A549 (cell line): ENCODE data around the gene GMDS. TPM values are rescaled to one million over a fixed set of nuclear protein-coding genes. Genes with fewer than 3 reads are reported as not detected.

ENCODE experiments used
- ATAC-seq, 2 experiments: fragments of 200-7000 bp in 1 of 2; fragments of >200 bp in 1 of 2; cut with Nextera tagmentation in 1 of 2; cut with Tn5 transposase in 1 of 2; 3 replicates each; pipeline versions ENCODE4 v1.8.0 to v1.9.1; 2018 to 2020; ENCODE audit warnings: mild to moderate bottlenecking in 1 of 2, moderate library complexity in 1 of 2
- CTCF ChIA-PET: fragments of 300-600 bp; sonication (Branson Sonifier 250); formaldehyde crosslinking; extraction: SDS; loops from one replicate; lab custom pipeline; 2021; ENCODE audit warnings: antibody characterized with exemption, inconsistent platforms; lab: Yijun Ruan, JAX
- POLR2A ChIA-PET: fragments of 350-600 bp; formaldehyde crosslinking; extraction: SDS; loops from one replicate; lab custom pipeline; 2021; ENCODE audit warnings: antibody characterized with exemption, inconsistent platforms; lab: Yijun Ruan, JAX
- DNase-seq, 2 experiments: peaks; one replicate each; pipeline versions ENCODE4 v3.0.0 to v3.0.0-alpha.2; 2011 to 2016; ENCODE audit warnings: low read depth in 1 of 2, low spot score in 1 of 2
- FAIRE-seq: peaks from 2 replicates; lab custom pipeline; 2011; peaks lifted over from hg19 to GRCh38; lab: Jason Lieb, UNC
- H3K27ac ChIP-seq, 2 experiments: fragments of >200 bp; sonication (Bioruptor Twin); formaldehyde crosslinking; 3 replicates each; pipeline ENCODE4 v1.5.1; 2016 to 2017
- H3K4me1 ChIP-seq: fragments of >200 bp; sonication (Bioruptor Twin); formaldehyde crosslinking; 3 replicates; pipeline ENCODE4 v1.6.1; 2016
- H3K4me2 ChIP-seq: fragments of >200 bp; sonication (Bioruptor Twin); formaldehyde crosslinking; 3 replicates; pipeline ENCODE4 v1.6.1; 2016
- H3K4me3 ChIP-seq: fragments of >200 bp; sonication (Bioruptor Twin); formaldehyde crosslinking; 3 replicates; pipeline ENCODE4 v1.5.1; 2016
- H3K9me3 ChIP-seq: fragments of >200 bp; sonication (Bioruptor Twin); formaldehyde crosslinking; 3 replicates; pipeline ENCODE4 v1.6.1; 2016
- ATOH8 ChIP-seq: fragments of 250-450 bp; sonication (Bioruptor Pico); IDR thresholded peaks from 2 replicates; pipeline ENCODE4 v1.5.0; 2020; ENCODE audit warnings: low read depth, mild to moderate bottlenecking, moderate library complexity
- CBX8 ChIP-seq: fragments of 200-600 bp; sonication (generic); IDR thresholded peaks from 2 replicates; pipeline ENCODE4 v1.6.1; 2016
- CHD4 ChIP-seq: fragments of 200-600 bp; sonication (generic); IDR thresholded peaks from 2 replicates; pipeline ENCODE4 v1.6.1; 2016; ENCODE audit warnings: antibody characterized with exemption, mild to moderate bottlenecking, borderline replicate concordance
- EHF ChIP-seq: fragments of 250-450 bp; sonication (Bioruptor Pico); IDR thresholded peaks from 2 replicates; pipeline ENCODE4 v1.5.0; 2020; ENCODE audit warnings: mild to moderate bottlenecking
- EHMT2 ChIP-seq: fragments of 200-600 bp; sonication (generic); IDR thresholded peaks from 2 replicates; pipeline ENCODE4 v1.6.1; 2016; ENCODE audit warnings: antibody characterized with exemption, low read depth, mild to moderate bottlenecking, moderate library complexity
- ESRRA ChIP-seq: fragments of 150-350 bp; IDR thresholded peaks from 2 replicates; pipeline ENCODE4 v1.6.1; 2014; ENCODE audit warnings: mild to moderate bottlenecking, low read length, borderline replicate concordance
- FOSL2 ChIP-seq, 2 experiments: fragments of 450-650 bp in 1 of 2; fragments of >200 bp in 1 of 2; sonication (Bioruptor Twin) in 1 of 2; formaldehyde crosslinking; IDR thresholded peaks; 2 replicates each; pipeline versions ENCODE4 v1.5.0 to v1.6.1; 2016 to 2020; ENCODE audit warnings: mild to moderate bottlenecking in 1 of 2, moderate library complexity in 1 of 2
- HDAC2 ChIP-seq: fragments of 200-600 bp; sonication (generic); IDR thresholded peaks from 2 replicates; pipeline ENCODE4 v1.6.1; 2016
- HES2 ChIP-seq: fragments of >200 bp; sonication (Bioruptor Twin); formaldehyde crosslinking; IDR thresholded peaks from 2 replicates; pipeline ENCODE4 v1.6.1; 2016
- HEYL ChIP-seq: fragments of 250-450 bp; sonication (Bioruptor Pico); IDR thresholded peaks from 2 replicates; pipeline ENCODE4 v1.8.0; 2021; ENCODE audit warnings: mild to moderate bottlenecking, moderate library complexity
- HOXB13 ChIP-seq: fragments of 250-450 bp; sonication (Bioruptor Pico); IDR thresholded peaks from 2 replicates; pipeline ENCODE4 v1.5.0; 2020; ENCODE audit warnings: low read depth, mild to moderate bottlenecking, moderate library complexity
- KDM1A ChIP-seq: fragments of 200-600 bp; sonication (generic); IDR thresholded peaks from 2 replicates; pipeline ENCODE4 v1.6.1; 2016; ENCODE audit warnings: low read depth, mild to moderate bottlenecking
- KDM5A ChIP-seq: fragments of 200-600 bp; sonication (generic); IDR thresholded peaks from 2 replicates; pipeline ENCODE4 v1.6.1; 2016; ENCODE audit warnings: antibody characterized with exemption, mild to moderate bottlenecking
- MAFK ChIP-seq: fragments of 450-650 bp; IDR thresholded peaks from 2 replicates; pipeline ENCODE4 v1.6.1; 2014; ENCODE audit not compliant: partially characterized antibody
- MAZ ChIP-seq: fragments of 150-350 bp; IDR thresholded peaks from 2 replicates; pipeline ENCODE4 v1.6.1; 2014; ENCODE audit warnings: antibody characterized with exemption, low read depth, low read length, borderline replicate concordance
- NFE2L2 ChIP-seq: fragments of 150-350 bp; conservative IDR thresholded peaks from 2 replicates; pipeline ENCODE4 v1.6.1; 2014; ENCODE audit warnings: low read length
- NPAS2 ChIP-seq: fragments of 250-450 bp; sonication (Bioruptor Pico); IDR thresholded peaks from 2 replicates; pipeline ENCODE4 v1.8.0; 2022; ENCODE audit warnings: mild to moderate bottlenecking, moderate library complexity, borderline replicate concordance
- NR3C1 ChIP-seq: fragments of >200 bp; sonication (Bioruptor Twin); formaldehyde crosslinking; IDR thresholded peaks from 3 replicates; pipeline ENCODE4 v1.6.1; 2017
- RARB ChIP-seq: fragments of 250-450 bp; sonication (Bioruptor Pico); IDR thresholded peaks from 2 replicates; pipeline ENCODE4 v1.8.0; 2021; ENCODE audit warnings: mild to moderate bottlenecking, moderate library complexity
- RCOR1 ChIP-seq: fragments of 150-350 bp; IDR thresholded peaks from 2 replicates; pipeline ENCODE4 v1.6.1; 2014; ENCODE audit warnings: antibody characterized with exemption, low read length, low read depth
- TFCP2L1 ChIP-seq: fragments of 250-450 bp; sonication (Bioruptor Pico); IDR thresholded peaks from 2 replicates; pipeline ENCODE4 v1.5.0; 2021; ENCODE audit warnings: mild to moderate bottlenecking
- USF2 ChIP-seq: fragments of 450-650 bp; IDR thresholded peaks from 2 replicates; pipeline ENCODE4 v1.6.1; 2014; ENCODE audit warnings: antibody characterized with exemption
- ZFP36 ChIP-seq: fragments of 450-650 bp; IDR thresholded peaks from 2 replicates; pipeline ENCODE4 v1.6.1; 2014; ENCODE audit warnings: borderline replicate concordance; ENCODE audit not compliant: partially characterized antibody
- ZSCAN20 ChIP-seq: fragments of 250-450 bp; sonication (Bioruptor Pico); IDR thresholded peaks from 2 replicates; pipeline ENCODE4 v1.8.0; 2022; ENCODE audit warnings: mild to moderate bottlenecking, moderate library complexity
- WGBS: methylation state at CpG from one replicate; pipeline ENCODE4 v1.1.6; 2017; ENCODE audit errors: missing lambda C conversion rate; 5-methylcytosine and 5-hydroxymethylcytosine counted together
- polyA plus RNA-seq, 4 experiments: library from polyadenylated mRNA; depleted of rRNA in 3 of 4; stranded (reverse); fragments of >200 nt; fragmentation: RNase III in 1 of 4; extraction: RNeasy Plus Mini Kit Qiagen cat#74134 plus additional on column Dnase treatment in 1 of 4; gene quantifications; 2 replicates in 3 of 4; 3 replicates in 1 of 4; pipeline ENCODE4 v1.2.3, GENCODE V29; 2011 to 2017
- TF ChIP-seq, protein P1 (sequence below): fragments of >200 bp; sonication (Bioruptor Twin); formaldehyde crosslinking; IDR thresholded peaks from 3 replicates; pipeline ENCODE4 v1.6.1; 2016
- TF ChIP-seq, protein P2 (sequence below): fragments of >200 bp; sonication (Bioruptor Twin); formaldehyde crosslinking; IDR thresholded peaks from 3 replicates; pipeline ENCODE4 v1.5.1; 2016

The GMDS gene
- polyA plus RNA-seq, 2 of the 4 experiments (the other 2 are of a cell fraction): 9.9 to 12.4 TPM

GRCh38 chr6:1708820-1709219 lies 536.6 kb downstream of the GMDS start:
- no peaks in the 10 kb centered on the region for H3K9me3 ChIP-seq
- ATAC-seq (no peak), DNase-seq (no peak), FAIRE-seq (no peak)
- CTCF ChIA-PET: interaction anchor here (0.6 kb wide), 1 partner anchor 403 kb away, joined by 3 read pairs; no protein-coding TSS in a partner anchor
- no peak overlapping the region for H3K4me3 ChIP-seq
- H3K4me2 ChIP-seq: no peak overlapping the region
- TF ChIP-seq HES2 (no peak), EHMT2 (no peak), ATOH8 (no peak), NR3C1 (no peak), ESRRA (no peak), FOSL2 (IDR thresholded peaks at IDR 0.05) (no peak), FOSL2 (CRISPR knock-in tag; IDR thresholded peaks at IDR 0.05) (no peak), MAZ (no peak), NPAS2 (CRISPR knock-in tag) (no peak), NFE2L2 (no peak), KDM1A (no peak), CHD4 (no peak), MAFK (no peak)
- TF ChIP-seq, protein P1, sequence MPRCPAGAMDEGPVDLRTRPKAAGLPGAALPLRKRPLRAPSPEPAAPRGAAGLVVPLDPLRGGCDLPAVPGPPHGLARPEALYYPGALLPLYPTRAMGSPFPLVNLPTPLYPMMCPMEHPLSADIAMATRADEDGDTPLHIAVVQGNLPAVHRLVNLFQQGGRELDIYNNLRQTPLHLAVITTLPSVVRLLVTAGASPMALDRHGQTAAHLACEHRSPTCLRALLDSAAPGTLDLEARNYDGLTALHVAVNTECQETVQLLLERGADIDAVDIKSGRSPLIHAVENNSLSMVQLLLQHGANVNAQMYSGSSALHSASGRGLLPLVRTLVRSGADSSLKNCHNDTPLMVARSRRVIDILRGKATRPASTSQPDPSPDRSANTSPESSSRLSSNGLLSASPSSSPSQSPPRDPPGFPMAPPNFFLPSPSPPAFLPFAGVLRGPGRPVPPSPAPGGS: no peak
- POLR2A ChIA-PET: no interaction called here
- no peak overlapping the region for H3K27ac ChIP-seq
- H3K4me1 ChIP-seq: no peaks in the 10 kb centered on the region
- WGBS: no CpG with 5 or more reads among the region's 2 CpGs

- Histone ChIP-seq H3K9me3 (no peaks in the 10 kb centered on the region), H3K27ac (no peak overlapping the region), H3K4me3 (no peak overlapping the region), H3K4me1 (no peaks in the 10 kb centered on the region), H3K4me2 (no peak overlapping the region)
- ChIA-PET CTCF (no interaction called here), POLR2A (no interaction called here)
- no peak for ATAC-seq
- FAIRE-seq: no peak
- 81% methylated on average over 15 of the region's 15 CpGs for WGBS
- no peak for DNase-seq
- TF ChIP-seq EHF (CRISPR knock-in tag): no peak
- TF ChIP-seq CBX8: no peak
- TF ChIP-seq HOXB13 (CRISPR knock-in tag): no peak
- no peak for TF ChIP-seq KDM1A
- no peak for TF ChIP-seq FOSL2 (IDR thresholded peaks at IDR 0.05)
- TF ChIP-seq FOSL2 (CRISPR knock-in tag; IDR thresholded peaks at IDR 0.05): no peak
- TF ChIP-seq, protein P2, sequence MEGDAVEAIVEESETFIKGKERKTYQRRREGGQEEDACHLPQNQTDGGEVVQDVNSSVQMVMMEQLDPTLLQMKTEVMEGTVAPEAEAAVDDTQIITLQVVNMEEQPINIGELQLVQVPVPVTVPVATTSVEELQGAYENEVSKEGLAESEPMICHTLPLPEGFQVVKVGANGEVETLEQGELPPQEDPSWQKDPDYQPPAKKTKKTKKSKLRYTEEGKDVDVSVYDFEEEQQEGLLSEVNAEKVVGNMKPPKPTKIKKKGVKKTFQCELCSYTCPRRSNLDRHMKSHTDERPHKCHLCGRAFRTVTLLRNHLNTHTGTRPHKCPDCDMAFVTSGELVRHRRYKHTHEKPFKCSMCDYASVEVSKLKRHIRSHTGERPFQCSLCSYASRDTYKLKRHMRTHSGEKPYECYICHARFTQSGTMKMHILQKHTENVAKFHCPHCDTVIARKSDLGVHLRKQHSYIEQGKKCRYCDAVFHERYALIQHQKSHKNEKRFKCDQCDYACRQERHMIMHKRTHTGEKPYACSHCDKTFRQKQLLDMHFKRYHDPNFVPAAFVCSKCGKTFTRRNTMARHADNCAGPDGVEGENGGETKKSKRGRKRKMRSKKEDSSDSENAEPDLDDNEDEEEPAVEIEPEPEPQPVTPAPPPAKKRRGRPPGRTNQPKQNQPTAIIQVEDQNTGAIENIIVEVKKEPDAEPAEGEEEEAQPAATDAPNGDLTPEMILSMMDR: no peak
- no peak for TF ChIP-seq MAZ
Measured at GRCh38 chr6:1708122-1708521, 537.3 kb downstream of the GMDS start.

DNA sequence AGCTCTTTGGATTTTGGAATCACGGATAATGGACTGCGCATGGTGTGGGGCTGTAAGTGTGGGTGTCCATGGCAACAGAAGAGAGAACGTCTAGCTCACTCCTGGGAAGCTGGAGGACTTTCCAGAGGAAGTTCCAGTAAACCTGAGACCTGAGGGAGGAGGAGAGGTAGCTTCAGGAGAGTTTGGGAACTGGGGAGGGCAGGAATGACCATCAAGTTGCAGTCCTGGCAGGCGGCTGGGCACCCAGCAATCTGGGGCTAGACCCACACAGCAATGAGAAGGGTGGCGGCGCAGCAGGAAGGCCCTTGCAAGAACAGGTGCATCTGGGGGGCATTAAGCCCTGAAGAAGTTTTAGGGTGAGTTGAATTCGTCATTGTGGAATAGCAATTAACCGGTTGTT lies 539.8 kb downstream of the GMDS start:
- Histone ChIP-seq H3K4me2 (no peak overlapping the region), H3K4me3 (no peak overlapping the region), H3K27ac (no peak overlapping the region), H3K9me3 (no peaks in the 10 kb centered on the region), H3K4me1 (no peaks in the 10 kb centered on the region)
- POLR2A ChIA-PET: no interaction called here
- ATAC-seq: no peak
- CTCF ChIA-PET: no interaction called here
- FAIRE-seq: no peak
- WGBS: 78% methylated on average over 8 of the region's 8 CpGs
- TF ChIP-seq RARB (CRISPR knock-in tag): no peak
- no peak for TF ChIP-seq EHMT2
- TF ChIP-seq HDAC2: no peak
- no peak for TF ChIP-seq TFCP2L1 (CRISPR knock-in tag)
- no peak for TF ChIP-seq ZFP36
- no peak for TF ChIP-seq CBX8
- no peak for TF ChIP-seq NPAS2 (CRISPR knock-in tag)
- no peak for TF ChIP-seq KDM5A
- TF ChIP-seq USF2: no peak
- no peak for TF ChIP-seq NR3C1
- TF ChIP-seq RCOR1: no peak
- TF ChIP-seq HEYL (CRISPR knock-in tag): no peak
- TF ChIP-seq ZSCAN20: no peak
- DNase-seq: no peak
